Progenitor cell of endocrine pancreas (in vitro differentiated cells): Measurements from ENCODE around the gene MAPK14. TPM values are rescaled to one million over a fixed set of nuclear protein-coding genes. Genes with fewer than 3 reads are reported as not detected.
A peak's percentile ranks its signal among the peaks of the same experiment; 100 is the strongest.

Experiments used
- DNase-seq: peaks from one replicate; pipeline ENCODE4 v3.0.0; 2021; ENCODE audit warnings: low spot score; ENCODE audit not compliant: unreplicated experiment
- H3K27ac Mint-ChIP-seq: 2 replicates; pipeline ENCODE4 v1.8.0; 2021; ENCODE audit warnings: mild to moderate bottlenecking, moderate library complexity, mixed read lengths
- H3K27me3 Mint-ChIP-seq: 2 replicates; pipeline ENCODE4 v1.8.0; 2021; ENCODE audit warnings: mixed read lengths
- H3K36me3 Mint-ChIP-seq: 2 replicates; pipeline ENCODE4 v1.8.0; 2022; ENCODE audit warnings: mixed read lengths; ENCODE audit not compliant: insufficient read depth
- H3K4me1 Mint-ChIP-seq: 2 replicates; pipeline ENCODE4 v1.8.0; 2021; ENCODE audit warnings: low read depth, mixed read lengths
- H3K4me3 Mint-ChIP-seq: 2 replicates; pipeline ENCODE4 v1.8.0; 2021; ENCODE audit warnings: low read depth, mild to moderate bottlenecking, moderate library complexity, mixed read lengths
- H3K9me3 Mint-ChIP-seq: 2 replicates; pipeline ENCODE4 v1.8.0; 2021; ENCODE audit warnings: low read depth, mixed read lengths
- total RNA-seq: library from RNA; stranded (reverse); gene quantifications from 2 replicates; pipeline ENCODE4 v1.2.1, GENCODE V29; 2021
- TF ChIP-seq, protein P1 (sequence below): fragments of 200-600 bp; sonication (generic); IDR thresholded peaks from one replicate; pipeline ENCODE4 v1.5.0; 2021; ENCODE audit warnings: antibody characterized with exemption, mild to moderate bottlenecking; ENCODE audit not compliant: unreplicated experiment

Gene MAPK14
- total RNA-seq, 1 donor from 2014 or later = 43.7 TPM

DNA sequence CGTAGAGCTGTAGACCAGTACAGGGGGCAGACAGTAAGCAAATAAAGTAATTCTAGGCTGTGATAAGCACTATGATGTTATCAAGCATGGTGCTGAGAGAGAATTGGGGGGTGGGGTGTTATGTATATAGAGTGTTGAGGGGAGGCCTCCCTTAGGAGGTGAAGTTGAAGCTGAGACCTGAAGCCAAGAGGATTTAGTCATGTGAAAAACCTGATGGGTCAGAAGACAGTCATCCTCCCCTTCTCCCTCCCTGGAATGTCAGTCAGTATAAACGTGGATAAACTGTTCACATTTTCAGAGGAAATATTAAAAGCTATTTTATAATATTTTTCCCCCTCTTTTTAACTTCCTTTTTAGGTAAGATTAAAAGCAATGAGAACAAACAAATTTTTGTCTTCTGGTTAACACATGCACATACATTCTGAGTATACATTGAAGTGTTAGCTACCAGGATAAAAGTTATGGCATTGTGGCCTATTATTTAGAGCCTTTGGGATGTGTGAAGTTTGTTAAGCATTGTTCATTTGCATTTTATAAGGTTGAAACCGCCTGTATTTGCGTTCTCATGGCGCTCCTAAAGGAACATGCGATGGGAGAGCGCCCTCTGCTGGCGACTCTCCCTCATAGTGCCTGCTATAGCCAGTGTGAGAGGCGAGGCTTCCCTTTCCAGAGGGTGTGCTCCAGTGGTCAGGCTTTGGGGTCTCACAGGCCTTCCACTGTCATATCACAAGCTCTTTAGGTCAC lies 67.3 kb downstream of the MAPK14 start:
- TF ChIP-seq, protein P1, sequence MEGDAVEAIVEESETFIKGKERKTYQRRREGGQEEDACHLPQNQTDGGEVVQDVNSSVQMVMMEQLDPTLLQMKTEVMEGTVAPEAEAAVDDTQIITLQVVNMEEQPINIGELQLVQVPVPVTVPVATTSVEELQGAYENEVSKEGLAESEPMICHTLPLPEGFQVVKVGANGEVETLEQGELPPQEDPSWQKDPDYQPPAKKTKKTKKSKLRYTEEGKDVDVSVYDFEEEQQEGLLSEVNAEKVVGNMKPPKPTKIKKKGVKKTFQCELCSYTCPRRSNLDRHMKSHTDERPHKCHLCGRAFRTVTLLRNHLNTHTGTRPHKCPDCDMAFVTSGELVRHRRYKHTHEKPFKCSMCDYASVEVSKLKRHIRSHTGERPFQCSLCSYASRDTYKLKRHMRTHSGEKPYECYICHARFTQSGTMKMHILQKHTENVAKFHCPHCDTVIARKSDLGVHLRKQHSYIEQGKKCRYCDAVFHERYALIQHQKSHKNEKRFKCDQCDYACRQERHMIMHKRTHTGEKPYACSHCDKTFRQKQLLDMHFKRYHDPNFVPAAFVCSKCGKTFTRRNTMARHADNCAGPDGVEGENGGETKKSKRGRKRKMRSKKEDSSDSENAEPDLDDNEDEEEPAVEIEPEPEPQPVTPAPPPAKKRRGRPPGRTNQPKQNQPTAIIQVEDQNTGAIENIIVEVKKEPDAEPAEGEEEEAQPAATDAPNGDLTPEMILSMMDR = peak; percentile 99
- H3K27ac Mint-ChIP-seq = peak overlapping the region; percentile 93

DNA sequence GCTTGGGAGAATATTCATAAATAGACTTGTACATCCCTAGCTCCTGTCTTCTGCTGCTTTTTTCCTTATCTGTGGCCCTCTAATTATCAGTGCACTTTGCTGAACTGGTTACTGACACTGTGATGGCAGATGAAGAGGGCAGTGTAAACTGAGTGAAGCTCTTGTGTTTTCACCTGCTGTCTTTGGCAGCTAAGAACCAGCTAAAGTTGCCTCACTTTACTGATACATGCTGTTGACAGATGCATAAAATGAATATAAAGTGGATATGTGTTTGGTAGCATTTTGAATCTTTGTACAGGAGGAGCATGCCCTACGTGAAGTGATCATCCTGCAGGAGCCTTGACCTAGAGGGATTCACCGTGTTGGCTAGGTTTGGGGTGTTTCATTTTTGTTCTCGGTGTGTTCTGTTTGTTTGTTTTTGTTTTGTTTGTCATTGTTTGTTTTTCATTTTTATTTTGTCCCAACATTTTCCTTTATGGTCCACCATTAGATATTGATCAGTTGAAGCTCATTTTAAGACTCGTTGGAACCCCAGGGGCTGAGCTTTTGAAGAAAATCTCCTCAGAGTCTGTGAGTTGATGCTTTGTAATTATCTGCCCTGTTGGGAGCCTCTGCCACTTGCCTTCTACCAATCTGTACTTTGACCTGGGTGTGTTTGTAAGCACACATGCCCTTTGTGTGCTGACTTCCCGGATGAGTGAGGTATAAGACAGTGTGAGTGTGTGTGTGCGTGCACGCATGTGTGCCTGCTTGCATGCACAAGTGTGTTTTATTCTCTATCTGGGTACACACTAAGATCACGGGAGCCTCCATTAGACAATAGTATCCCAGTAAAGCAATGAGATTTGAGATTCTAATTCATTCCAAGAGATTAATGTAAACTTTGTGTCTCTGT lies 68.1 kb downstream of the MAPK14 start:
- no peak for DNase-seq
- Mint-ChIP-seq H3K27me3 (no peaks in the 10 kb centered on the region), H3K9me3 (no peaks in the 10 kb centered on the region), H3K4me1 (peaks cover 42% of the 10 kb centered on the region), H3K27ac (peak overlapping the region; percentile 93), H3K4me3 (peak overlapping the region; percentile 53), H3K36me3 (peaks cover 4% of the 10 kb centered on the region)
- TF ChIP-seq, protein P1 = no peak

More for the DNA sequence above, 67.3 kb downstream of the MAPK14 start:
- Mint-ChIP-seq H3K4me1 (peaks cover 41% of the 10 kb centered on the region), H3K36me3 (peaks cover 4% of the 10 kb centered on the region), H3K27me3 (no peaks in the 10 kb centered on the region), H3K9me3 (no peaks in the 10 kb centered on the region), H3K4me3 (peak overlapping the region; percentile 4)
- DNase-seq = peak; percentile 68

DNA sequence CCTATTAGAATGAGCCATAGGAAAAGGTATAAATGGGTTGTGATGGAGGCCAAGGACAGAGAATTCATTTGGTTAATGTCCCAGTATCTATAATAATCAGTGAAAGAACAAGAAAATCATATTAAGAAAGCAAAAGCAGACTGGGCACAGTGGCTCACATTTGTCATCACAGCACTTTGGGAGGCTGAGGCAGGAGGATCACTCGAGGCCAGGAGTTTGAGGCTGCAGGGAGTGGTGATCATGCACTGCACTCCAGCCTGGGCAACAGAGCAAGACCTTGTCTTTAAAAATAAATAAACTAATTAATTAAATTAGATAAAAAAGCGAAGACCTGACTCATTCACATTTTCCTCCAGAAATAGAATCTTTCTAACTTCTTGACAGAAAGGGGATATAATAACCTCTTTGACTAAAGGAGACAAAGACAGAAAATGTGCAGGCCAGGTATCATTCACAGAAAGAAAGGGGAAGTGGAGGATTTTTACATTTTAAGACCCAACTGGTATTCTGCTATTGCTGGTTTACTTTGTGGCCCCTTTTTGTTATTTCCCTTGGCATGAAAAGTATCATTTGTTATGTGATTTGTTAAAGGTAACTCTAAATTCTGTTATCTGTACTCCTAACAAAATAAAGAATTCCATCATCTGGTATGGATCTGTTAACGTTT lies 70.8 kb downstream of the MAPK14 start:
- TF ChIP-seq, protein P1 = no peak

GRCh38 chr6:36098920-36099647 lies 71.5 kb downstream of the MAPK14 start:
- H3K27me3 Mint-ChIP-seq = no peaks in the 10 kb centered on the region
- H3K36me3 Mint-ChIP-seq = peaks cover 7% of the 10 kb centered on the region
- TF ChIP-seq, protein P1 = peak; percentile 15
- peak overlapping the region; percentile 88 for H3K27ac Mint-ChIP-seq
- H3K4me1 Mint-ChIP-seq = peaks cover 41% of the 10 kb centered on the region
- DNase-seq = no peak
- H3K4me3 Mint-ChIP-seq = no peak overlapping the region
- no peaks in the 10 kb centered on the region for H3K9me3 Mint-ChIP-seq

More for the DNA sequence above, 70.8 kb downstream of the MAPK14 start:
- no peak for DNase-seq
- Mint-ChIP-seq H3K27me3 (no peaks in the 10 kb centered on the region), H3K9me3 (no peaks in the 10 kb centered on the region), H3K27ac (peak overlapping the region; percentile 88), H3K36me3 (peaks cover 4% of the 10 kb centered on the region), H3K4me1 (peaks cover 41% of the 10 kb centered on the region), H3K4me3 (no peak overlapping the region)
